ENCODE measurements around the gene SERTAD3.
"Not testable (repeated sequence)": the region's sequence is repeated elsewhere in the genome, so short reads cannot be mapped to it uniquely, and the experiment has no call there.

The SERTAD3 gene, protein sequence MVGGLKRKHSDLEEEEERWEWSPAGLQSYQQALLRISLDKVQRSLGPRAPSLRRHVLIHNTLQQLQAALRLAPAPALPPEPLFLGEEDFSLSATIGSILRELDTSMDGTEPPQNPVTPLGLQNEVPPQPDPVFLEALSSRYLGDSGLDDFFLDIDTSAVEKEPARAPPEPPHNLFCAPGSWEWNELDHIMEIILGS

DNA sequence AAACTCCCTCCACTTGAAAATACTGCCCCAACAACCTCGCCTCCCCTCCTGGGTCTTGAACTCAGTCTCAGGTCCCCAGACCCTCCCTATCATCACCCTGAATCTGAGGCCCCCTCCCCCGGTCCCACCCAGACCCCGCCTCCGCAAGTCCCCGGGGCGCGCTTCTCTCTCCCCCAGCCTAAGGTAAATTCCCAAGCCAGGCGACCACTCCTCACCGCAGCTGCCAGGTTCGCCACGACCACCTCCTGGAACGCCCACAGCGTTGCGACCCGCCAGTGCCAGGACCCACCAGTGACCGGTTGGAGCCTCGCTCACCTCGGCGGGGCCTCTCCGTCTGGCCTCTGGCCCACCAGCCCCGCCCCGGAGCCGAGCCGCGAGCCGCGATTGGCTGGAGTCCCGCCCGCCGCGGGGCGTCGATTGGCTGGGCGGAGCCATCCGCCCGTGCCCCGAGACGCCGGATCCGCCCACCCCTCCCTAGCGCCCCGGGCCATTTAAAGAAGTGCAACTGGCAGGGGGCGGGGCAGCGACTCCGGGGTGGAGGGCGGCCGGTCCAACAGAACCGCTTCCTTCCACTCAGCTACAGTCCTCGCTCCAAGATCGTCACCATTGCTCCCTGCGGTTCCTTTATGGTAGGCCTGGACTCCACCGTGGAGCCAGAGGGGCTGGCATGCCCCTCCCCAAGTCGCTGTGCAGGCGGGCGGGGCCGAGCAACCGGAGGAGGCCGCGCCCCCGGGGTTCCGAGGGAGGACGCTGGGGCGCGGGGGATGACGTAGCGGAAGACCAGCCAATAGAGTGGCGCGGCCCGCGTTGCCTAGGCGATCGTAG is at the start of gene SERTAD3:
SERTAD3 (minus strand) TSS at position 336 of the 825 bp plus-strand sequence. CDS start 2,255 bp downstream, outside the sequence.
- CTCF ChIA-PET, result interaction anchor here (0.6 to 2.0 kb wide), 3 partner anchors 24 to 934 kb away, joined by 3 to 13 read pairs (median 3); no protein-coding TSS in a partner anchor
- peak; percentile 98 for DNase-seq (ENCODE audit: low spot score)
- peak within 1 kb of the TSS; percentile 96 for H3K27ac ChIP-seq
- TF ChIP-seq, protein P1, sequence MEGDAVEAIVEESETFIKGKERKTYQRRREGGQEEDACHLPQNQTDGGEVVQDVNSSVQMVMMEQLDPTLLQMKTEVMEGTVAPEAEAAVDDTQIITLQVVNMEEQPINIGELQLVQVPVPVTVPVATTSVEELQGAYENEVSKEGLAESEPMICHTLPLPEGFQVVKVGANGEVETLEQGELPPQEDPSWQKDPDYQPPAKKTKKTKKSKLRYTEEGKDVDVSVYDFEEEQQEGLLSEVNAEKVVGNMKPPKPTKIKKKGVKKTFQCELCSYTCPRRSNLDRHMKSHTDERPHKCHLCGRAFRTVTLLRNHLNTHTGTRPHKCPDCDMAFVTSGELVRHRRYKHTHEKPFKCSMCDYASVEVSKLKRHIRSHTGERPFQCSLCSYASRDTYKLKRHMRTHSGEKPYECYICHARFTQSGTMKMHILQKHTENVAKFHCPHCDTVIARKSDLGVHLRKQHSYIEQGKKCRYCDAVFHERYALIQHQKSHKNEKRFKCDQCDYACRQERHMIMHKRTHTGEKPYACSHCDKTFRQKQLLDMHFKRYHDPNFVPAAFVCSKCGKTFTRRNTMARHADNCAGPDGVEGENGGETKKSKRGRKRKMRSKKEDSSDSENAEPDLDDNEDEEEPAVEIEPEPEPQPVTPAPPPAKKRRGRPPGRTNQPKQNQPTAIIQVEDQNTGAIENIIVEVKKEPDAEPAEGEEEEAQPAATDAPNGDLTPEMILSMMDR (conservative IDR thresholded peaks at IDR 0.05; ENCODE audit: low read depth), result no peak
- POLR2A ChIA-PET (ENCODE audit: low non-redundant PET), result interaction anchor here (0.7 to 1.2 kb wide), 2 partner anchors 23 to 32 kb away, joined by 3 to 10 read pairs; no protein-coding TSS in a partner anchor

DNA sequence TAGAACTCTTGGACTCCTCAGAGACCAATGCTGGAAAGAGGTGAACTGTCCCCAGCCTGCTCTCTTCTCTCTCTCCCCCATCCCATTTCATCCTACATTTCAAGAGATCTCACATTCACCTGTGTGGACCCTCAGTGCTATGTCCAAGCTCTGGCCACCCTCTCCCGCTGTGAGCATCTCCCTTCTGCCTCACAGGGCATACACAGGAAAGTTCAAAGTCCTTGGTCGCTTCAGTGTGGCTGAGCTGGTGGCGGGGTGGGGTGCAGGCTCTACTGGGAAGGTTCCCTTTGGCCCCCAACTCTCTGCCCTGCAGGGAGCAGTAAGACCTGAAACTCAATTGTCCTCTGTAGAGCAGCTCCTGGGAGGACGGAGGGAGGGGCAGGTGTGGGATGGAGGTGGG is 49.6 kb upstream of the SERTAD3 start:
- TF ChIP-seq, protein P1 (conservative IDR thresholded peaks at IDR 0.05; ENCODE audit: low read depth), result no peak
- no peak overlapping the region for H3K27ac ChIP-seq
- ChIA-PET POLR2A (ENCODE audit: low non-redundant PET) (no interaction called here), CTCF (no interaction called here)
- no peak for DNase-seq (ENCODE audit: low spot score)

DNA sequence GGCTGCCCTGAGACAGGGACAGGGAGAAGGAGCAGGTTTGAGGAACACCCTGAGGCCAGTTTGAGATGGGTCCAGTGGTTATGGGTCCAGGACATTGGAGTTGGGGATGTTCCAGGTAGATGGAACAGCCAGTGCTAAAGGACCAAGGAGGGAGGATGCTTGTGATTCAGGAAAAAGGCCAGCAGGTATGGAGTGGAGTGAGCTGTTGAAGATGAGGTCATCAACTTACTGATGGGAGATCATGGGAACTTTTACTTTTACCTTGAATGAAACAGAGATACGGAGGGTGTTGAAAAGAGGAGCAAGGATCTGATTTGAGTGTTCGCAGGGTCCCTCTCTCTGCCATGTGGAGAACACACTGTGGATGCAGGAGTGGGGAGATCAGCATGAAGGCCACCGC is 48.1 kb upstream of the SERTAD3 start:
- CTCF ChIA-PET, result interaction anchor here (0.7 kb wide), 1 partner anchor 97 kb away, joined by 3 read pairs; no protein-coding TSS in a partner anchor
- H3K27ac ChIP-seq, result no peak overlapping the region
- DNase-seq (ENCODE audit: low spot score), result no peak
- TF ChIP-seq, protein P1 (conservative IDR thresholded peaks at IDR 0.05; ENCODE audit: low read depth), result no peak
- POLR2A ChIA-PET (ENCODE audit: low non-redundant PET), result no interaction called here

DNA sequence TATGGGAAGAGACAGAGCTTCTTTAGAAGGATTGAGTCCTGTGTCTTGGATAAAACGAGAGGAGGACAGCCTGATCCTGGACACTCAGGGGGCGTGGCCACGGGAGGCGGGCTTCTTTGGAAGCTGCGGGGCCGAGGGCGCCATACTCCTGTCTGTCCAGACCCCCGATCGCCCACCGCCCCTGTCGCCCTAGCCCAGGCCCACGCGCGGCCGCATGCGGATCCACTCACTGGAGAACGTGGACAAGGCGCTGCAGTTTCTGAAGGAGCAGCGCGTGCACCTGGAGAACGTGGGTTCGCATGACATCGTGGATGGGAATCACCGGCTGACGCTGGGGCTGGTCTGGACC is 45.7 kb upstream of the SERTAD3 start:
- TF ChIP-seq, protein P1 (conservative IDR thresholded peaks at IDR 0.05; ENCODE audit: low read depth), result no peak
- ChIA-PET POLR2A (ENCODE audit: low non-redundant PET) (no interaction called here), CTCF (interaction anchor here (0.6 to 0.7 kb wide), 2 partner anchors 51 to 212 kb away, joined by 3 read pairs; no protein-coding TSS in a partner anchor)
- no peak for DNase-seq (ENCODE audit: low spot score)
- no peak overlapping the region for H3K27ac ChIP-seq

DNA sequence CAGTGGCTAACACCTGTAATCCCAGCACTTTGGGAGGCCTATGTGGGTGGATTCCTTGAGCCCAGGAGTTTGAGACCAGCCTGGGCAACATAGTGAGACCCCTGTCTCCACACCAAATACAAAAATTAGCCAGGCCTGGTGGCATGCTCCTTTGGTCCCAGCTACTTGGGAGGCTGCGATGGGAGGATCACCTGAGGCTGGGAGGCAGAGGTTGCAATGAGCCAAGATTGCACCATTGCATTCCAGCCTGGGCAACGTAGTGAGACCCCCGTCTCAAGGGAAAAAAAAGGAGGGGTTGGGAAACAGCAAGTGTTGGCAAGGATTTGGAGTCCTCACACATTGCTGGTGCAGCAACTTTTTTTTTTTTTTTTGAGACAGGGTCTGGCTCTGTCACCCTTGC is 41.9 kb upstream of the SERTAD3 start:
- ChIA-PET CTCF (no interaction called here), POLR2A (ENCODE audit: low non-redundant PET) (no interaction called here)
- H3K27ac ChIP-seq, result no peak overlapping the region
- no peak for DNase-seq (ENCODE audit: low spot score)
- TF ChIP-seq, protein P1 (conservative IDR thresholded peaks at IDR 0.05; ENCODE audit: low read depth), result no peak

DNA sequence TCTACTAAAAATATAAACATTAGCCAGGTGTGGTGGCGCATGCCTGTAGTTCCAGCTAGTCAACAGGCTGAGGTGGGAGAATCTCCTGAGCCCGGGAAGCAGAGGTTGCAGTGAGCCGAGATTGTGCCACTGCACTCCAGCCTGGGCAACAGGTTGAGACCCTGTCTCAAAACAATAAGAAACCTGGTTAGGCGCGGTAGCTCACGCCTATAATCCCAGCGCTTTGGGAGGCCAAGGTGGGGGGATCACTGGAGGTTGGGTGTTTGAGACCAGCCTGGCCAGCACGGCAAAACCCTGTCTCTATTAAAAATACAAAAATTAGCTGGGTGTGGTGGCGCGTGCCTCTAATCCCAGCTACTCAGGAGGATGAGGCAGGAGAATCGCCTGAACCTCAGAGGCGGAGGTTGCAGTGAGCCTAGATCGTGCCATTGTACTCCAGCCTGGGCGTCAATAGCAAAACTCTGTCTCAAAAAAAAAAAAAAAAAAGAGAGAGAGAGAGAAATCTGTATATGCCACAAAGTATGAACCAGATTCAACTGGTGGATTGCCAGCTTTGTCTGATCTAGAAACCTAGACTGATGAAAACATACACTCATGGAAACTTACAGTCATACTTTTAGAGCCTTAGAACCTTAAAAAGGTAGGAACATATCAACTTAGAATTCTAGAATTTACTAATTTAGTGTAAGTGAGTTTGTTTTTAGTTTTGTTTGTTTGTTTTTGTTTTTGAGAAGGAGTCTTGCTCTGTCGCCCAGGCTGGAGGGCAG is 31.9 kb upstream of the SERTAD3 start:
- H3K27ac ChIP-seq; DNase-seq (ENCODE audit: low spot score); POLR2A ChIA-PET (ENCODE audit: low non-redundant PET); CTCF ChIA-PET: not testable (repeated sequence)
